Kidney tubule cell (primary cell): ENCODE measurements around the gene GPC3.

Source experiments
- DNase-seq: peaks from one replicate; pipeline ENCODE4 v3.0.0-alpha.2; 2018; ENCODE audit warnings: low spot score

The GPC3 gene

DNA sequence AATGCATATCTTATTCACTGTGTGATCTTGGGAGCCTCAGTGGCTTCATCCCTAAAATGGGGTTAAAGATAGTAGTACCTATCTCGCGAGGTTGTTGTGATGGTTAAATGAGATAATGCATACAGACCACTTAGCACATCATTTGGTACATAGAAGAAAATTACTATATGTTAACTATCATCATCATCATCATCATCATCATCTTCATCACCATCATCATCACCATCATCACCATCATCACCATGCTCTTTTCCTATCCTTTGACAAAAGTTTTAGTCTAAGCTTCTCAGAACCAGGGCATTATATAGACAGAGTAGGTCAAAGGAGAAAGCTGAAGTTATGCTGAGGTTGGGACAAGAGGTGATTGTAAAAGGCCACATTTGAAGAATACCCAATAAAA is 145.0 kb downstream of the GPC3 start:
- DNase-seq = no peak

DNA sequence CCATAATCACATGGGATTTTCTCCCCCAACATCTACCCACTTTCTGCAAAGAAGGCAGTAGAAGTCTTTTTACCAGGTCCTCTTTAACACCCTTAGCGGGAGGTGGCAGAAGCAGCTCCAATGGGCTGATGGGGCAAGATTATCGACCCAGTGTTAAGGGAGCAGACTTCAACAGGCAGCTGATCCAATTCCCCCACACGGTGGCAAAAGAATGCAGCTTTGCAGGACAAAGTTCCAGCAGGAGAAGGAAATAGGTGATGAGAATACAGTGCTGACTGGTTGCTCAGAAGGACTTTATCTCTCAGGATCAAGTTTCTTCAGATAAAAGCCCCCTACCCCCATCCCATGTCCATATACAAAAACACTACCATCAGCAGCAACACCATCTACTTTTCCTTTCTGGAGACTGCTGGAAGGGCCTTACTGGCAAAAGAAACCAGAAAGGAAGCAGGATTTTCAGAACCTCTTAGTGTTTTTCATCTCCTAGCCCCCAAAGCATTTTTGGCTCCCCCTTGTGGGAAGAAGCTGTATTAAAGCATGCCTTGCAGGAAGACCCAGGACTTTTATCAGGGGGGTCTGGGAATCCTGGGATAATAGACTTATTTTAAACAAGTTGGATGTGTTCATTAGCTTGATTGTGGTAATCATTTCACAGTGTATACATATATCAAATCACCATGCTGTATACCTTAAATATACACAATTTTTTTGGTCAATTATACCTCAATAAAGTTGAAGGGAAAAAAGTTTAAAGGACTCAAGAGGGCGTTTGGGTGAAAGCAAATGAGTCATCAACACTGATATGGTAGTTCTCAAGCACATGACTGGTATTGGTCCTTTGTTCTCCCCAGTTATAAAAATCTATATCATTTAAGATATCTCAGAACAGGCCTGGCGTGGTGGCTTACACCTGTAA is 146.4 kb downstream of the GPC3 start:
- peak; percentile 35 for DNase-seq

DNA sequence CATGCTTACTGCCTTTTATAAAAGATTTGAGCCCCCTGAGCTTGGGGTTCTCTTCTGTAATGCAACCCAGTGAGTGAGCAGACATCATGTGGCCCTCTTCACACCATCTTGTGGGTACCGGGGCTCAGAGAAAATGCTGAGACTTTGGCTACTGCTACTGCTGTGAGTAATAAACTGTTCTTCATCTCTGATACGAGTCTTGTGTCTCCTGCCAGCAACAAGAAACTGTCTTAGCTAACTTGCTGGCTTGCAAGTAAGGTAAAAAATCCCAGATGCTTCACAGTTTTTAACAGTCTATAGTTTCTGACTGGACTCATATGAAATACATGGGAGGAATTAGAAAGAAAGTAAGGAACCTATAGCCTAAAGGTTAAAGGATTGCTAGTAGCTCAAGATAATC is 148.3 kb downstream of the GPC3 start:
- DNase-seq = no peak

DNA sequence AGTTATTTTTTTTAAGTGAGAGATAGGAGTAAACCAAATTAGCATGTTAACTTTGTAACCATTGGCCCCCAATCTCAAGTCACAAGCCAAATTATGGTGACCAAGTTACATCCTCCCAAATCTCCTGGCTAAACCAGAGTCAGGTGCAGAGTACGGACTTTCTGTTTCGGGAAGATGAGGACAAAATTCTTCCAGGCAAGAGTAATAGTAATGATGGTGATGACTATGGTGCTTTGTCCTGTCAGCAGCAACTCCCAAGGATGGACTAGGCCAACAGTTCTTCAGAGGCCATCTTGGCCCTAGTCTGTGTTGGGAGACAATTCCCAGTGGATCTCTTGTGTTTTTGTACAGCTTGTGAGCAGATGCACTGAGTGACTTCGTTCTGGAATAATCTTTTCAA is 148.8 kb downstream of the GPC3 start:
- no peak for DNase-seq

DNA sequence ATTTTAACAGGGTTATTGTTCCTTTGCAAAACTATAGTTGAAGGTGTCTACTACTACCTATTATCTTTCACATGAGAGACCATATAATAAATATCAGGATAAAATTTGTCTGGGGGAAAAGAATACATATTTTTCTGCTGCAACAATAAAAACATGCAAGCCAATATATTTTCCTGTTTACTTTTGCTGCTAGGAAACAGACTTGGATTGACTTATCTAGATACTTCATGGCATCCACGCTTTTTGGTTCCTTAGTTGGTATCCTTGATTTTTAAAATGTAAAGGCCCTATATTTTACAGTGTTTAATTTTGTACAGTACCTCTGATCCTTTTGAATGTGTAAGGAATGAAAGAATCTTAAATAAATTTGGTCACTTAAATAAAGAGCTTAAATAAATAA is 150.6 kb downstream of the GPC3 start:
- no peak for DNase-seq

DNA sequence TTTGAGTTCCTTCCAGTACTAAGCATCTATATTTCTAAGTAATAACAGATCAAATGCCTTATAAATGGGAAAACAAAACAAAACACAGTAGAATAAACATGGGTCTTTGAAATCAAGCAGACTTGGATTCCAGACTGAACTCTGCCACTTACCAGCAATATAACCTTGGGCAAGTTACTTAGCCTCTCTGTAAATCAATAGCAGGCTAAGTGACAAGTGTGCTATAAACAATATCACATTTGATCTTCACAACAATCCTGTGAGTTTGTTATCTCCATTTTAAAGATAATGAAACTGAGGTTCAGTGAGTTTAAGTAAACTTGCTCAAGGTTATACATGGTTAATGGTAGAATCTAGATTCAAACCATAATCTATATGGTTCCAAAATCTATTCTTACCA is 165.8 kb downstream of the GPC3 start:
- DNase-seq = no peak

DNA sequence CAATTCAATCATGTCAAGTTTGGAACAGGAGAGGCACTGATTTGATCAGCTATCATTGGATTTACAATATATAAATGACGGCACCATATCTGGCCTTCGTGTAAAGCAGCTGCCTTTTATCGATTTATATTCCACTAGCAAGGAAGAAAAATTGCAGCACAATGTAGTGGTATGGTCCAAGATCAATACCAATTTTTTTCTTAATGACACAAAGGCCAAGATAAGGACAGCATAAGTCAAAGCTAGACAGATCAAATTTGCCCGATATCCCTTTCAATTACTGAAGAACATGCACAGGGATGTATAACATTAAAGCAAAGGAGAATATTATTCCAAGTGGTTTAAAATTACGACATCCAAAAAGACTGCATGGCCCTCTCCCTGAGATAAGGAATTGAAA is 167.4 kb downstream of the GPC3 start:
- no peak for DNase-seq

DNA sequence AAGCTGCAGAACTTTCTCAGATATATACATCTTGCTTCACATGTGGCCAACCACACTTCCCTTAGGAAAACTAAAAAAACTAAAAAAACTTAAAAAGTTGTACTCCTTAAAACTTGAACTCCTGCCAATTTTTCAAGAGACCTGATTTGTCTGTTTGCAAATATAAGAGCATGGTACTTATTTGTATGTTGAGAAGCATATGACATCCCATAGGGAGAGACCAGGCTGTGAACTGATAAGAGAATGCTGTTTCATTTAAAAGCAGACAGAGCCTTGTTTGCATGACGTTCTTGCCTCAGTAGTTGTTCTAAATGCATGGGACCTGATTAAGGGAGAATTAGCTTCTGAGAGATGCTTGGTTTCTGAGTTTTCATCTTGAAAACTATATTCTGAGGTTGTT is 169.9 kb downstream of the GPC3 start:
- no peak for DNase-seq

DNA sequence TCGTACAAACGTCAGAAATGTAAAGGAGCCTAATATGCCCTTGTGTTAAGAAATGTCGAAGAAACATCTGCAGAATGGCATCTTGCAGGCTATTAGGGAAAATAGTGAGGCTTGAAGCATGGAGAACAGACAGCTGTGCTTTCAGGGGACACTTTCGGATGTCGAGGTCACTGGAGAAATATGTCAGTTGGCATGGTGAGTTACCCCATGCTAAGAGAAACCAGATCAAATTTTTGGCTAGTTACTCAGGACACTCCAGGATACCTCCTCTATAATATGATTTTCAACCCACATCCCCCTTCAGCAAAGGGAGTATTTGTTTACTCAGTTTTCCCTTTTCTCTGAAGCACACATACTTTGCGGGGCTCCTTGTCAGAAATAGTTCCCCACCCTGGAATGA is 171.4 kb downstream of the GPC3 start:
- peak; percentile 13 for DNase-seq

DNA sequence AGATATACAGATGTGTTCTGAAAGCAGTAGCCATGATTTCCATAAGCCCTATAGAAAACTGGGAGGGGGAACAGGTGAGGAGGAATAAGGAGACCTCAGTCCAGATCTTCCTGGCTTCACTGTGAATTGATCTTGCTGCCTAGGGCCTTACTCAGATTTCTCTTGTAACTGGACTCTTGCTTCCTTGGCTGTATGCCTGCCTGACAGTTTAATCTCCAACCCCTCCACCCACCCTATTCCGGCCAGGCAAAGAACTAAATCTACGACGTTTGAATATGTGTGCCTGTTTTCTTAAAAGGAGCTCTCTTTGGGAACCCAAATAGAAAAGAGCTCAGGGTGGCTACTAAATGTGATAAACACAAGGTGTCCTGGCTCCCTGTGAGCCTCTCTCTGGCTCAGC is 173.0 kb downstream of the GPC3 start:
- DNase-seq = no peak

DNA sequence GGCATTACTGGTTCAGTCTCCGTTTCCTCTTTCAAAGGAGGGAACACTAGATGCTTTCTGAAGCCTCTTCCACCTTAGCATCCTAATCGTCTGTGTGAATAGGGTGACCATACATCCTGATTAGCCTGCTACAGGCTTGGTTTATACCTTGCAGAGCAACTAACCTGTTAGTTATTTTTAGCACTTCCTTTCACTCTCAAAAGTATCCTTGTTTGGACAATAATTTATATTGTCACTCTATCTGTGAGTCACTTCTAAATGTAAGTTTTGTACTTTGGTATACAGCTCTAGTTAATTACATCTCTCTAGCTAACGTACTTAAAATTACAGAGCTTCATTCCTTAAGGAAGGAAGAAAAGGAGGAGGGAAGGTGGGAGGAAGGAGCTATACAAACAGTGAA is 174.5 kb downstream of the GPC3 start:
- no peak for DNase-seq

DNA sequence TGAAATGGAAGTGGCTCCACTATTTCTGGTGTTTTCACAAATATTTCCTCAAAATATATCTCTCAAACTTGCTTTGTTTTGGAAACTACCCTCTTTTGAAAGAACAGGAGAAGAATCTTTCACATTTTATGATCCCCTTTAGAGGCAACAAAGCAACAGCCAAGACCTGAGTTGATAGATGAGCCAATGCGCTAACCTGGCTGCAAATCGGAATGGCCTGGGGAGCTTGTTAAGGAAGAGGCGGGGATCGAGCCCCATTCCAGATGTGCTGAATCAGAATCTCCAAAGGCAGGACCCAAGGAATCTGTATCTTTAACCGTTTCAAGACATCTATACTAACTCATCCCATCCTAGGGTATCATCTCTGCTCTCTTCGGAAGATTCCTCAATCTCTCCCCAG is 181.3 kb downstream of the GPC3 start:
- DNase-seq = no peak

DNA sequence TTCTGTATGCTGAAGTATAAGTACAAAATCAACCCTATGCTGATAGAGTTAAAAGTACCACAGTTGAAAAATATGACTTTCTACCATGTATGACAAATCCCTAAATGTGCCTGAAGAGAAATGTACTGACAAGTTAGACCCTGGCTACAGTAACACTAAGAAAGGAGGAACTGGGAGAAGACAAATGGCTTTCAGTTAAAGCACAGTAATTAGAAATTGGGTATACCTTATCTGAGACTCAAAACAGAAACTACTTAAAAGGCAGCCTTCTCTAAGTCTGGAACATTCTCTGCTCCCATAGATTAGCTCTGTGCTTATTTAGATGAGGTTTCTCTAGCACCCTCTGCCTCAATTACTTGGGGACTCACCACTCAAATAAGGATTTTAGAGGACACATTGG is 189.1 kb downstream of the GPC3 start:
- DNase-seq = no peak

DNA sequence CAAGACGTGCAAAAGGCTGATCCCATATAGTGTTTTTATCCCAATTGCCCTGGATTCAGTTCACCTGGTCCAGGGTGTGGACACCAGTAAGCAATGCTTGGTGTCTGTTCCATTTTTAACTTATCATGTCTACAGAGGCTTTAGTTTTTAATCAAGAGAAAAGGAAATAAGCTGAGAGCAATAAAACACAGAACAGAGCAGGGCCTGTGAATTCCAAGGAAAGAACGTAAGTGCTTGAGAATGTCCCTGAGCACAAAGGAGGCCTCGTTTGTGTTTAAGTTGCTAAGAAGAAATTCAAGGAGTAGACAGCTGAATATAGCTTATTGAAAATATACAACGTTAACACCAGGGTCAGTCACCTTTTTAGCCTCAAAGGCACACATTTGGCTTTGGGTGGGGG is 191.3 kb downstream of the GPC3 start:
- DNase-seq = no peak

DNA sequence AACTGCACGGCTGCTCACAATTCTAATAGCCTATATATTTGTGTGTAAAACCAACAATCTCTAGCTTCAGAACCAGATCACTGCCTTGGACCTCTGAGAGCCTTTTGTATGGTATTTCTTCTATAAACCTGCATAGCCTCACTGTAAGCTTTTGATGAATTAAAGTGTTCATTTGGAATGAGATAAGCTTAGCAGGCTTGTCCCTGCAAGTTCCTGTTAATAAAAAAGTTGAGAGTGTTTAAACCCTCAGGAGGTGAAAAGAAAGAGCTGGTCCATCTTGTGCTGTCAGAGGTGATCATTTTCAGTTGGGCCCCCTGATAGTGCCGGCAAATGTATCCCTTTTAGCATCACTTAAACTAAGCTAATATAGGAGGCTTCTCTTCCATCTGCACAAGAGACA is 191.8 kb downstream of the GPC3 start:
- no peak for DNase-seq

DNA sequence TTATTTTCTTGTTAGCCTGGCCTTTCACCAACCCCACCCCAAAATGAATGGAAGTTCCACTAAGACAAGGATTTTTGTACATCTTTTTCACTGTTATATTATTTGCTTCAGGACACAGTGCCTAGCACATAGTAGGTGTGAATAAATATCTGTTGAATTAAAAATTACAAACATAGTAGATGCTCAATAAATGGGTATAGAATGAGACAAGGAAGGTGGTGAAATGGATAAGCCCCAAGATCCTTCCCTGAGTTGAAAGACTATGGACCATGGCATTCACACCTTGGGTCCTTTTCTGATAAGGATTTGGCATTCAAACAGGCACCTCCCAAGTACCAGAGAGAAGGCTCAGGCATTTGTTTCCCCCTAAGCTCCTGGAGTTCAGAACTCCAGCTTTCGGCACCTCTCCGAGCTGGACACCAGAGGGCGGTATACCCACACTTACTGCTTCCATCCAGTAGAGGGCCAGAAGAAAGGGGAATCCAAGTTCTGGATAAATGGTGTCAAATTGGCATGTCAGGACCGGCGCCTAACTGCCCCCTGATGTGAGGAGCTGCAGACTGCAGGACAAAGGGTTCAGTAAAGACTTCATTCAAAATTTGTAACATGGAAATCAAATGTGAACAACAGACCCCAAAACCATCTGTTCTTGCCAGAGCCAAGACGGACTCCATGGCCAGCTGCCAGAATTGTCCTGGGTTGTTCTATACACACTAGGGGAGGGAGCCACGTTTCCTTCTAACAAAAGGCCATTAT is 193.0 kb downstream of the GPC3 start:
- peak; percentile 72 for DNase-seq

DNA sequence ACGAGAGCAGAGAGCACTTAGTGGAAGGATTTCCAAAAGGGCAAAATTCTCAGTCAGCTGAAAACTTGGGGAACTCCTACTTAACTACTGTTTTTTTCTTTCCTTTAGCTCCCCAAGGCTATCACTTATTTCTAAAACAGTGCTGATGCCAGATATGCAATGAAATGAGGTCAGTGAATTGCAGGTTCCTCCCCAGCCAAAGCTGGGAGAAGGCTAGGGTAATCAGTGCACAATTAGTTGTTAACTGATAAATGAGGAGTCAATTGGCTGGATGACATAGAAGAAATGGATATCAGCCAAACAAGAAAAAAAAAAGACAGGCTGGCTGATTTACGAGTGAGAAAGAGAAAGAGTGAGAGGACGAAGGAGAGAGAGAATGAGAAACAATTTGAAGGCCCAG is 195.6 kb downstream of the GPC3 start:
- DNase-seq = no peak

DNA sequence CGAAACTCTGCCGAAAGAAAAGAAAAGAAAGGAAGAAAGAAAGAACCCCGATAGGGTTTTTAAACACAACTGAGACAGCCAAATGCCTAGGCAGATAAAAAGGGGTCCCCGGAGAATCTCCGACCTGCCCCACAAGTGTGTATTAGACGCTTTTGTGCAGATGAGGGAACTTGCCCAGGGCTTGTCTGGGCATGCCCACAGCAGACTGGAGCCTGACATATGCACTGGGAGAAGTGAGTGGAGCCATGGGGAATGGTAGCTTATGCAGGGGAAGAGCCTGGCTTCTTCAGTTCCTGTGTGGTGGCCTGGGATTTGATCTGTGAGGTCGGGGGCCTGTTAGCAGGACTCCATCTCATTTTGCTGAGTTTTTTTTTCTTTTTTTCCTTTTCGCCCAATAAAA is 199.0 kb downstream of the GPC3 start:
- no peak for DNase-seq

DNA sequence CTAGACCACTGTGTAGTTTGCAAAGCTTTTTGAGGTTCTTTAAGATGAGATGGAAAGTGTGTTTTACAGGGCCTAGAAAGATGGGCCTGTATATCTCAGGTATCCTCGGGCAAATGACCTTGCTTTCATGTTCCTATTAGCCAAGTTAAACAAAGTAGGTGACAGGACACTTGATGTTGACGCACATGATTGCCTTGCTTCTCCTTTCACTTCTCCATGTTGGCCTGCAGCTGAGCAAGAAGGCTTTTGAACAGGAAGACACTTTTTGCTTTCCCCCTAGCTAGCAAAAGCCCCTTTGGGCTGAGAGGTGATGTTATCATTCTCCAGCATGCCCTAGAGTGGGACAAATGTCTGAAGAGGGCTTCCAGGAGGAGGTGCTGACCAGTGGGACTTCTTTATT is 202.1 kb downstream of the GPC3 start:
- DNase-seq = no peak

DNA sequence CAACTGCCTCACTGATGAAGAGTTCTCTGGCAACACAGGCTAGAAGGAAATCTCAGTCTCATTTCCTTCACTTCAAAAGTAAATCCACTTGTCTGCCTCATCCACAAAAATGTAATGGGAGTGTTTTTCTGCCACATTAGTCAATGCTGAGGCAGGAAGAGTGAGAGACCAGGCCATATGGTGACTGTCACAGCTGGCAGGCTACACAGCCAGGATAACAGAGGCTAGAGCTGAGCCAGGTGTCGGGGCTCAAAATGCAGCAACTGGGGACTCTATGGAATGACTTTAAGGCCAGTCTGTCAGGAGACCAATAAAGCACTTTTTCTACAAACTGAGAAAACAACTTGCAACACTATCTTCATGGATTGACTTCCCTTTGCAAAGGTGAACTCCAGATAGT is 204.2 kb downstream of the GPC3 start:
- DNase-seq = peak; percentile 2

DNA sequence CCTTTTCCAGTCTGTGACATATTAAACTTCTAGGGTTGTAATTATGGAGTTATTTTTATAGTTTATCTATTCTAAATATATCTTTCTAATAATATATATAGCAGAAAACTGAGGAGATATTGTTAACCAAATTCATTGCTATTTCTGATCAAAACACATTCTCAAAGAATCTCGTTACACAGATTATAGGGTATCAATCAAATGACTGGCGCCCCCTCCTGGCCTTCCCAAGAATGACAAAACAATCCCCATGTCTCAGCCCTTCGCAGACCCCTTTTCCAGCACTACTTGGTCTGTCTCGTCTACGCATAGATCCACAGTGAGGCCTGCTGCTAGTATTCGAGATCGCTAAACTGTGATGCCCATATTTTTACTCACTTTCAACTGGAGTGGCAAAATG is 209.3 kb downstream of the GPC3 start:
- peak; percentile 3 for DNase-seq

DNA sequence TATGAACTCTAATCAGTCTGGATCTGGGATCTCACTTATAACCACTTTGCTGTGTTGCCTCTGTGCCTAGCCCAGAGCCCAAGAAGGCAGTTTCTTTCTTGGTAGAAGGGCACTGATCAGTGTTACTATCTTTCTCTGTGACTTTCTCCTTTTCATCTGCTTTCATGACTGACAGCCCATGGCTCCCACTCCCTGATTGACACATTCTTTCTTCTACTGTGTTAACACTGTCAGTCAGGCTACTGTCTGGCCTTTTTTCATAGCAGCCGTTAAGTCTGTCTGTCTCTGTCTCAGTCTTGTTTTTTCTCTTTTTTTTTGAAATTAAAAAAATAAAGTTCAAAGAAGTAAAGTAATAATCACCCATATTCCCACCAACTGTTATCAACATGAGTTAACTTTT is 210.6 kb downstream of the GPC3 start:
- DNase-seq = no peak

DNA sequence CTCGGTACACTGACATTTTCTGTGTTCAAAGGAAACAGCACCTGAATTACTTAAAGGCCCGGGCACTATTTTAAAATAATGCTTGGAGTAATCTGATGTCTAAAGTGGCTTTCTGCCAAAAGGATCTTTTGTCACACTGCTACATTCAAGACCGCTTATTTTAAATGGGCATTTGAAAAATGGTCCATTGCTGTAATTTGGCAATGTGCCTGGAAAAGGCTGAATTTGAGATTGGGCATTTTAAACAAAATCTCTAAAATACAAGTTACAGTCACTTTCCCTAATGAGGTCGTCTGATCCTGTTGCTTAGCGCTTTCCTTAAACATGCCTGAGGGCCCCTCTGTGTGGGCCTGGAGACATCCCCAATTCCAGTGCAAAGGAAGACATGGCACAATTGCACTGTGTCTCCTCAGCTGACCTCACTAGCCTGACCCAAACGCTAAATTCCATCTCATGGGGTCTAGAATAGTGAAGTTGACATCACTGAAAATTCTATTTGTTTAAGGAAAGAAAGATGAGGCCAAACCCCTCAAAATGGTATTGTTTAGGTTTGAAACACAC is 214.2 kb downstream of the GPC3 start:
- no peak for DNase-seq
